ENCODE results near the gene CCDC27.

GRCh38 chr1:3772715-3773571, 20.7 kb downstream of the CCDC27 start, which contains the start of gene SMIM1:
- TF ChIP-seq GATA2 (IDR thresholded peaks at IDR 0.05; ENCODE audit: low read depth, low read length), result no peak
- no peak for TF ChIP-seq GATA3 (IDR thresholded peaks at IDR 0.05; ENCODE audit: low read depth, low read length)

Data from SH-SY5Y (cell line).